Fibroblast of lung (primary cell): ENCODE data around the gene PLA2G3. TPM values are rescaled to one million over a fixed set of nuclear protein-coding genes. Genes with fewer than 3 reads are reported as not detected.

Experiments used
- DNase-seq, 2 donors: peaks; one replicate each; pipeline versions ENCODE4 v3.0.0 to v3.0.0-alpha.2; 2010; ENCODE audit warnings: low read depth in 2 of 2
- H2AFZ ChIP-seq: 2 replicates; pipeline ENCODE4 v1.5.1; 2012; ENCODE audit warnings: low read length, control low read depth, inconsistent platforms
- H3K27ac ChIP-seq: 2 replicates; pipeline ENCODE4 v1.5.1; 2011; ENCODE audit warnings: low read length, control low read depth; ENCODE audit not compliant: insufficient read depth
- H3K27me3 ChIP-seq: 2 replicates; pipeline ENCODE4 v1.5.1; 2011; ENCODE audit warnings: mild to moderate bottlenecking, low read length; ENCODE audit not compliant: control insufficient read depth, insufficient read depth
- H3K36me3 ChIP-seq: 2 replicates; pipeline ENCODE4 v1.5.1; 2011; ENCODE audit warnings: low read length; ENCODE audit not compliant: control insufficient read depth, insufficient read depth
- H3K4me1 ChIP-seq: 2 replicates; pipeline ENCODE4 v1.5.1; 2011; ENCODE audit warnings: low read length; ENCODE audit not compliant: control insufficient read depth, insufficient read depth; ENCODE audit errors: extremely low read depth
- H3K4me2 ChIP-seq: 2 replicates; pipeline ENCODE4 v1.5.1; 2011; ENCODE audit warnings: low read length, control low read depth; ENCODE audit not compliant: insufficient read depth; ENCODE audit errors: extremely low read depth
- H3K4me3 ChIP-seq, 4 experiments: fragments of 200-600 bp in 1 of 4; sonication (generic) in 1 of 4; replicated peaks in 1 of 4; 2 replicates each; pipeline ENCODE4 v1.5.1; 2011 to 2016; ENCODE audit warnings: low read length in 4 of 4, low read depth in 3 of 4, mild to moderate bottlenecking in 3 of 4, control low read depth in 2 of 4, inconsistent platforms in 1 of 4, mixed read lengths in 1 of 4; ENCODE audit not compliant: insufficient read depth in 1 of 4; ENCODE audit errors: control extremely low read depth in 1 of 4
- H3K79me2 ChIP-seq: 2 replicates; pipeline ENCODE4 v1.5.1; 2012; ENCODE audit warnings: mild to moderate bottlenecking, low read length, inconsistent platforms; ENCODE audit not compliant: control insufficient read depth, insufficient read depth
- H3K9ac ChIP-seq: 2 replicates; pipeline ENCODE4 v1.5.1; 2011; ENCODE audit warnings: mild to moderate bottlenecking, low read length, control low read depth; ENCODE audit not compliant: insufficient read depth
- H3K9me3 ChIP-seq: 2 replicates; pipeline ENCODE4 v1.5.1; 2012; ENCODE audit warnings: low read depth, low read length; ENCODE audit not compliant: control insufficient read depth, insufficient read depth
- H4K20me1 ChIP-seq: 2 replicates; pipeline ENCODE4 v1.5.1; 2011; ENCODE audit warnings: low read length; ENCODE audit not compliant: control insufficient read depth, insufficient read depth; ENCODE audit errors: extremely low read depth
- CTCF ChIP-seq, 2 donors: IDR thresholded peaks in 1 of 2; conservative IDR thresholded peaks in 1 of 2; 1 replicate in 1 of 2; 2 replicates in 1 of 2; pipeline ENCODE4 v1.5.1; 2011 to 2012; ENCODE audit warnings: low read length in 2 of 2, control low read depth in 1 of 2, inconsistent platforms in 1 of 2, low read depth in 1 of 2, mild to moderate bottlenecking in 1 of 2
- EZH2 ChIP-seq: IDR thresholded peaks from 2 replicates; pipeline ENCODE4 v1.5.1; 2012; ENCODE audit warnings: low read length, control low read depth, mild to moderate bottlenecking; ENCODE audit errors: missing control alignments
- polyA plus RNA-seq, 2 donors: library from polyadenylated mRNA; depleted of rRNA in 1 of 2; stranded (reverse) in 1 of 2; unstranded in 1 of 2; fragments of >200 nt; gene quantifications; 2 replicates each; pipeline ENCODE4 v1.2.1, GENCODE V29; 2011 to 2012; ENCODE audit warnings: missing spikeins in 1 of 2
- total RNA-seq: library from RNA; depleted of rRNA; stranded (reverse); fragments of >200 nt; gene quantifications from 2 replicates; pipeline ENCODE4 v1.2.1, GENCODE V29; 2014

Gene PLA2G3
- total and polyA plus RNA-seq, 2 donors (not counting 1 experiment from before 2014, with no cell fraction given): 0.18 to 0.33 TPM

GRCh38 chr22:31121403-31121802 lies 18.9 kb downstream of the PLA2G3 start:
- Histone ChIP-seq H3K27ac (no peak overlapping the region), H3K9ac (no peak overlapping the region), H3K4me3 (no peak overlapping the region), H3K4me2 (no peak overlapping the region), H3K79me2 (no peaks in the 10 kb centered on the region), H3K9me3 (no peaks in the 10 kb centered on the region), H3K36me3 (no peaks in the 10 kb centered on the region), H4K20me1 (no peaks in the 10 kb centered on the region), H2AFZ (no peak overlapping the region), H3K27me3 (no peaks in the 10 kb centered on the region), H3K4me1 (peaks cover 3% of the 10 kb centered on the region)
- TF ChIP-seq EZH2 (no peak), CTCF (conservative IDR thresholded peaks at IDR 0.05 in 1 of 2, IDR thresholded peaks at IDR 0.05 in 1 of 2; ENCODE audit: low read depth in 1 of 2, low read length in 2 of 2) (no peak)
- no peak for DNase-seq

- H3K4me2 ChIP-seq: no peak overlapping the region
- H3K9me3 ChIP-seq: no peaks in the 10 kb centered on the region
- no peaks in the 10 kb centered on the region for H3K36me3 ChIP-seq
- peaks cover 3% of the 10 kb centered on the region for H3K4me1 ChIP-seq
- H3K79me2 ChIP-seq: no peaks in the 10 kb centered on the region
- no peak overlapping the region for H3K4me3 ChIP-seq
- TF ChIP-seq CTCF (conservative IDR thresholded peaks at IDR 0.05 in 1 of 2, IDR thresholded peaks at IDR 0.05 in 1 of 2; ENCODE audit: low read depth in 1 of 2, low read length in 2 of 2): no peak
- TF ChIP-seq EZH2: no peak
- no peak for DNase-seq
- H2AFZ ChIP-seq: no peak overlapping the region
- no peak overlapping the region for H3K27ac ChIP-seq
- H4K20me1 ChIP-seq: no peaks in the 10 kb centered on the region
- H3K9ac ChIP-seq: no peak overlapping the region
- no peaks in the 10 kb centered on the region for H3K27me3 ChIP-seq
Measured at GRCh38 chr22:31120642-31121041, 19.7 kb downstream of the PLA2G3 start.

GRCh38 chr22:31120230-31120629 lies 20.1 kb downstream of the PLA2G3 start:
- no peak for TF ChIP-seq CTCF (conservative IDR thresholded peaks at IDR 0.05 in 1 of 2, IDR thresholded peaks at IDR 0.05 in 1 of 2; ENCODE audit: low read depth in 1 of 2, low read length in 2 of 2)
- Histone ChIP-seq H3K36me3 (no peaks in the 10 kb centered on the region), H2AFZ (no peak overlapping the region), H3K79me2 (no peaks in the 10 kb centered on the region), H3K9ac (no peak overlapping the region), H3K4me1 (peaks cover 3% of the 10 kb centered on the region), H3K27ac (no peak overlapping the region), H3K27me3 (no peaks in the 10 kb centered on the region), H3K4me3 (no peak overlapping the region), H3K4me2 (no peak overlapping the region), H4K20me1 (no peaks in the 10 kb centered on the region), H3K9me3 (no peaks in the 10 kb centered on the region)
- DNase-seq: no peak
